Lower lobe of right lung (tissue), 2 donors: ENCODE results near the gene EVA1A. TPM values are rescaled to one million over a fixed set of nuclear protein-coding genes. Genes with fewer than 3 reads are reported as not detected.

Experiments used
- ATAC-seq, 2 donors: fragments of 200-7000 bp; cut with Tn5 transposase; one replicate each; pipeline ENCODE4 v1.9.1; 2020 to 2022; ENCODE audit warnings: mild to moderate bottlenecking in 2 of 2, moderate library complexity in 2 of 2
- DNase-seq: peaks from one replicate; pipeline ENCODE4 v3.0.0-alpha.2; 2020
- H3K27ac ChIP-seq: fragments of 200-600 bp; one replicate; pipeline ENCODE4 v1.8.0; 2022
- H3K27me3 ChIP-seq: fragments of 200-600 bp; one replicate; pipeline ENCODE4 v1.8.0; 2022; ENCODE audit warnings: low read depth
- H3K36me3 ChIP-seq: fragments of 200-600 bp; one replicate; pipeline ENCODE4 v1.8.0; 2022; ENCODE audit warnings: mild to moderate bottlenecking
- H3K4me1 ChIP-seq: fragments of 200-600 bp; one replicate; pipeline ENCODE4 v1.8.0; 2022
- H3K4me3 ChIP-seq: fragments of 200-600 bp; one replicate; pipeline ENCODE4 v1.8.0; 2022; ENCODE audit warnings: mild to moderate bottlenecking
- H3K9me3 ChIP-seq: fragments of 200-600 bp; one replicate; pipeline ENCODE4 v1.8.0; 2022
- CTCF ChIP-seq: fragments of 200-600 bp; IDR thresholded peaks from one replicate; pipeline ENCODE4 v1.8.0; 2022; ENCODE audit warnings: antibody characterized with exemption, mild to moderate bottlenecking
- intact Hi-C: fragments of 100-400 bp; cut with DNase I; formaldehyde crosslinking; loops from one replicate; pipeline ENCODE4 v1.11.0; 2022
- long read RNA-seq: library from polyadenylated mRNA; unstranded; transcript quantifications from one replicate; pipeline ENCODE4 v2.0.0, GENCODE V29; 2021
- total RNA-seq: library from RNA; stranded (reverse); fragmentation: NEBNext Ultra II Directional; extraction: Animal tissue kit (Norgen Biotek cat#: 25700); gene quantifications from one replicate; pipeline ENCODE4 v1.2.1, GENCODE V29; 2021
- donor health status: DM: no; HTN: yes; CAD: no; lungs with severe emphysema.

The EVA1A gene
- total RNA-seq: 31.7 TPM
- long read RNA-seq, transcript EVA1A-202 (4 exons, 1,802 nt): major isoform, 24 of 57 reads
- long read RNA-seq, partial matches to known transcripts: 1 of 57 reads
- long read RNA-seq, other reads (novel, unspliced or antisense): 27 of 57 reads

- TF ChIP-seq CTCF: no peak
- peaks cover 15% of the 10 kb centered on the region for H3K27me3 ChIP-seq
- peak; percentile 85 for ATAC-seq
- intact Hi-C loops: no loop called here
- DNase-seq: peak; percentile 77
- H3K36me3 ChIP-seq: no peaks in the 10 kb centered on the region
- peaks cover 9% of the 10 kb centered on the region for H3K4me1 ChIP-seq
- no peaks in the 10 kb centered on the region for H3K9me3 ChIP-seq
- H3K27ac ChIP-seq: peak within 1 kb of the TSS; percentile 83
- H3K4me3 ChIP-seq: peak within 1 kb of the TSS; percentile 66
Observed at GRCh38 chr2:75560768-75561565, at the start of gene EVA1A. Gene EVA1A (minus strand): TSS chr2:75560939. CDS start chr2:75518140, 42,799 bp downstream.

GRCh38 chr2:75609937-75610508, 49.3 kb upstream of the EVA1A start:
- no peaks in the 10 kb centered on the region for H3K36me3 ChIP-seq
- intact Hi-C loops: no loop called here
- TF ChIP-seq CTCF: no peak
- H3K27ac ChIP-seq: no peak overlapping the region
- ATAC-seq: no peak
- H3K4me1 ChIP-seq: peaks cover 15% of the 10 kb centered on the region
- no peaks in the 10 kb centered on the region for H3K9me3 ChIP-seq
- H3K4me3 ChIP-seq: no peak overlapping the region
- DNase-seq: no peak
- H3K27me3 ChIP-seq: peaks cover 12% of the 10 kb centered on the region

- Histone ChIP-seq H3K27ac (no peak overlapping the region), H3K4me3 (no peak overlapping the region), H3K27me3 (peaks cover 12% of the 10 kb centered on the region), H3K4me1 (peaks cover 15% of the 10 kb centered on the region), H3K9me3 (no peaks in the 10 kb centered on the region), H3K36me3 (no peaks in the 10 kb centered on the region)
- ATAC-seq: no peak
- TF ChIP-seq CTCF: no peak
- intact Hi-C loops: no loop called here
- no peak for DNase-seq
Observed at GRCh38 chr2:75609334-75609689, 48.6 kb upstream of the EVA1A start.

- H3K4me1 ChIP-seq: peaks cover 15% of the 10 kb centered on the region
- peak; percentile 89 for TF ChIP-seq CTCF
- intact Hi-C loops: no loop called here
- no peak overlapping the region for H3K27ac ChIP-seq
- H3K36me3 ChIP-seq: no peaks in the 10 kb centered on the region
- peak; percentile 88 to 89 for ATAC-seq
- no peaks in the 10 kb centered on the region for H3K9me3 ChIP-seq
- peak overlapping the region; percentile 6 for H3K4me3 ChIP-seq
- H3K27me3 ChIP-seq: peaks cover 12% of the 10 kb centered on the region
- DNase-seq: peak; percentile 71
Observed at GRCh38 chr2:75608684-75609333, 48.1 kb upstream of the EVA1A start.

- H3K9me3 ChIP-seq: no peaks in the 10 kb centered on the region
- no peaks in the 10 kb centered on the region for H3K36me3 ChIP-seq
- H3K4me3 ChIP-seq: no peak overlapping the region
- H3K27ac ChIP-seq: no peak overlapping the region
- DNase-seq: no peak
- H3K27me3 ChIP-seq: peaks cover 12% of the 10 kb centered on the region
- ATAC-seq: peak in 1 of 2 donors; percentile 2
- intact Hi-C loops: no loop called here
- TF ChIP-seq CTCF: no peak
- peaks cover 15% of the 10 kb centered on the region for H3K4me1 ChIP-seq
Observed at GRCh38 chr2:75607988-75608683, 47.4 kb upstream of the EVA1A start.
